ENCODE measurements around the gene NATD1. TPM values are rescaled to one million over a fixed set of nuclear protein-coding genes. Genes with fewer than 3 reads are reported as not detected.

The NATD1 gene
- total and polyA plus RNA-seq, 9 of the 15 experiments (the other 6 are each of a cell fraction or from before 2014, with no cell fraction given) = 0.24 to 5.4 (median 1.6) TPM

- TF ChIP-seq ZBTB11 (CRISPR knock-in tag; IDR thresholded peaks at IDR 0.05) = peak in 1 of 3 experiments; percentile 84; a peak in 2 of 6 replicates
- no peak for TF ChIP-seq ZNF140 (CRISPR knock-in tag; IDR thresholded peaks at IDR 0.05)
- TF ChIP-seq, protein P1, sequence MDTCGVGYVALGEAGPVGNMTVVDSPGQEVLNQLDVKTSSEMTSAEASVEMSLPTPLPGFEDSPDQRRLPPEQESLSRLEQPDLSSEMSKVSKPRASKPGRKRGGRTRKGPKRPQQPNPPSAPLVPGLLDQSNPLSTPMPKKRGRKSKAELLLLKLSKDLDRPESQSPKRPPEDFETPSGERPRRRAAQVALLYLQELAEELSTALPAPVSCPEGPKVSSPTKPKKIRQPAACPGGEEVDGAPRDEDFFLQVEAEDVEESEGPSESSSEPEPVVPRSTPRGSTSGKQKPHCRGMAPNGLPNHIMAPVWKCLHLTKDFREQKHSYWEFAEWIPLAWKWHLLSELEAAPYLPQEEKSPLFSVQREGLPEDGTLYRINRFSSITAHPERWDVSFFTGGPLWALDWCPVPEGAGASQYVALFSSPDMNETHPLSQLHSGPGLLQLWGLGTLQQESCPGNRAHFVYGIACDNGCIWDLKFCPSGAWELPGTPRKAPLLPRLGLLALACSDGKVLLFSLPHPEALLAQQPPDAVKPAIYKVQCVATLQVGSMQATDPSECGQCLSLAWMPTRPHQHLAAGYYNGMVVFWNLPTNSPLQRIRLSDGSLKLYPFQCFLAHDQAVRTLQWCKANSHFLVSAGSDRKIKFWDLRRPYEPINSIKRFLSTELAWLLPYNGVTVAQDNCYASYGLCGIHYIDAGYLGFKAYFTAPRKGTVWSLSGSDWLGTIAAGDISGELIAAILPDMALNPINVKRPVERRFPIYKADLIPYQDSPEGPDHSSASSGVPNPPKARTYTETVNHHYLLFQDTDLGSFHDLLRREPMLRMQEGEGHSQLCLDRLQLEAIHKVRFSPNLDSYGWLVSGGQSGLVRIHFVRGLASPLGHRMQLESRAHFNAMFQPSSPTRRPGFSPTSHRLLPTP (IDR thresholded peaks at IDR 0.05; ENCODE audit: borderline replicate concordance, extremely low read depth, insufficient read length) = no peak
- peak; percentile 61 for TF ChIP-seq CTCFL (IDR thresholded peaks at IDR 0.05; ENCODE audit: borderline replicate concordance, insufficient read depth, low read depth, low read length, poor library complexity, severe bottlenecking)
- TF ChIP-seq POLR2B (IDR thresholded peaks at IDR 0.05; ENCODE audit: low read depth, partially characterized antibody) = peak; percentile 21
- TF ChIP-seq ETV1 (tag; conservative IDR thresholded peaks at IDR 0.05; ENCODE audit: low read depth) = 0 out of 2 replicates have a peak, but pooled peaks have one; percentile 10
Measured at GRCh38 chr17:21214015-21214776, 39.0 kb downstream of the NATD1 start, which contains the start of gene TMEM11 (continued).

Data from K562 (cell line).